PFSK-1 (cell line): ENCODE results near the gene GRHL3.

Source experiments
- FOXP2 ChIP-seq: optimal IDR thresholded peaks from 2 replicates; pipeline ENCODE3; 2011; ENCODE audit warnings: borderline replicate concordance, control low read depth, inconsistent platforms; ENCODE audit not compliant: insufficient read depth; ENCODE audit errors: extremely low read length, extremely low read depth
- POLR2AphosphoS5 ChIP-seq: IDR thresholded peaks from 2 replicates; pipeline ENCODE4 v1.6.1; 2012; ENCODE audit warnings: low read depth, mild to moderate bottlenecking, control low read depth, low read length, moderate library complexity
- REST ChIP-seq, 2 experiments: IDR thresholded peaks; 2 replicates each; pipeline versions ENCODE4 v1.6.1 to v1.8.0; 2011 to 2012; ENCODE audit warnings: low read depth in 2 of 2, low read length in 2 of 2, control low read depth in 1 of 2, inconsistent platforms in 1 of 2, mild to moderate bottlenecking in 1 of 2, moderate library complexity in 1 of 2; ENCODE audit not compliant: insufficient read depth in 1 of 2
- SIN3A ChIP-seq: IDR thresholded peaks from 2 replicates; pipeline ENCODE4 v1.6.1; 2012; ENCODE audit warnings: mild to moderate bottlenecking, low read length, moderate library complexity, borderline replicate concordance; ENCODE audit not compliant: insufficient read depth
- TAF1 ChIP-seq: IDR thresholded peaks from 2 replicates; pipeline ENCODE4 v1.6.1; 2012; ENCODE audit warnings: low read length, control low read depth, borderline replicate concordance; ENCODE audit not compliant: insufficient read depth

The GRHL3 gene

GRCh38 chr1:24386241-24386640, 67.1 kb downstream of the GRHL3 start:
- TF ChIP-seq REST (IDR thresholded peaks at IDR 0.05; ENCODE audit: insufficient read depth in 1 of 2, low read depth in 2 of 2, low read length in 2 of 2) (peak in 1 of 2 experiments; percentile 62; a peak in 1 of 4 replicates), TAF1 (no peak), SIN3A (no peak)

- TF ChIP-seq POLR2AphosphoS5 (no peak), REST (IDR thresholded peaks at IDR 0.05; ENCODE audit: insufficient read depth in 1 of 2, low read depth in 2 of 2, low read length in 2 of 2) (no peak), TAF1 (no peak), SIN3A (no peak), FOXP2 (no peak)
These were observed 67.8 kb downstream of the GRHL3 start for GRCh38 chr1:24386931-24387330.

- TF ChIP-seq TAF1 (no peak), FOXP2 (no peak), POLR2AphosphoS5 (no peak), SIN3A (no peak), REST (IDR thresholded peaks at IDR 0.05; ENCODE audit: insufficient read depth in 1 of 2, low read depth in 2 of 2, low read length in 2 of 2) (no peak)
These were observed 68.5 kb downstream of the GRHL3 start for GRCh38 chr1:24387636-24388175.

GRCh38 chr1:24388331-24388885, 69.3 kb downstream of the GRHL3 start:
- TF ChIP-seq REST (IDR thresholded peaks at IDR 0.05; ENCODE audit: insufficient read depth in 1 of 2, low read depth in 2 of 2, low read length in 2 of 2), result no peak
- TF ChIP-seq SIN3A, result no peak
- TF ChIP-seq POLR2AphosphoS5, result no peak
- no peak for TF ChIP-seq TAF1
- TF ChIP-seq FOXP2, result no peak

GRCh38 chr1:24389231-24389678, 70.1 kb downstream of the GRHL3 start:
- TF ChIP-seq TAF1 (no peak), POLR2AphosphoS5 (no peak), SIN3A (no peak), FOXP2 (no peak), REST (IDR thresholded peaks at IDR 0.05; ENCODE audit: insufficient read depth in 1 of 2, low read depth in 2 of 2, low read length in 2 of 2) (no peak)
